Activated CD8-positive, alpha-beta memory T cell treated with anti-CD3 and anti-CD28 coated beads for 24 hours (primary cell): ENCODE measurements around the gene HSPB9.

Experiments used
- DNase-seq: peaks from one replicate; pipeline ENCODE4 v3.0.0-alpha.2; 2020

HSPB9 gene

DNA sequence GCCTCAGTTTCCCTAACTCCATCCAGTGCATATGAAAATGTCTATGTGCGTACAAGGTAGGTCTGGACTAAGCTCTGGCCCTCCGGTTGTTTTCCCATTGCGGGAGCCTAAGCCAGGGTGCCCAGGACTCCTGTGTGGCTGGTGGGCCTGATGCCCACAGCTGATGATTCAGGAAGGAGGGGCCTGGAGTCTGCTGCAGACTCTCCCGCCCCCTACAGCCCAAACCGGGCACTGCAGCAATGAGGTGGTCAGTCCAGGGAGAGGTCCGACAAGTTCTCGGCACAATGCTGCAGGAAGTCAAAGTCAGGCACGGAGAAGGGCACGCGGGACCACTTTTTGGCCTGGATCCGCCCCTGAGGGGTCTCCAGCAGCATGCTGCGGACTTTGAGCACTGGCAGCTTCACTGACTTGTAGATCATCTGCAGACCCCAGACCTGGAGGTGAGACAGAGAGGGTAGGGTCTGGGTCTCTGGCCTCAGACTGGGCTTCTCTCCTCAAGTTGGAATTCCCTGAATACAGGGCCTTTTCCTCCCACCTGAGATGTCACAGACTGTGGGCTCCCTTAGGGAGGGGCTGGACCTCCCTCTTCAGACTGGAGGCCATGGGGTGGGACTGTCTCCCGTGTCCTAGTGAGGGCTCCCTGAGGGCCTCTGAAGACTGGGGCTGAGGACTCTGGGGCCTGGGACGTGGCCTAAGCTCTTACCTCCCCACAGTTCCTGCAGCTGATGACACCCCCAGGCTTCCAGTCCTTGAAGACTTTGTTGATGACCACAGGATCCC lies 20.9 kb upstream of the HSPB9 start:
- DNase-seq = peak; percentile 90

DNA sequence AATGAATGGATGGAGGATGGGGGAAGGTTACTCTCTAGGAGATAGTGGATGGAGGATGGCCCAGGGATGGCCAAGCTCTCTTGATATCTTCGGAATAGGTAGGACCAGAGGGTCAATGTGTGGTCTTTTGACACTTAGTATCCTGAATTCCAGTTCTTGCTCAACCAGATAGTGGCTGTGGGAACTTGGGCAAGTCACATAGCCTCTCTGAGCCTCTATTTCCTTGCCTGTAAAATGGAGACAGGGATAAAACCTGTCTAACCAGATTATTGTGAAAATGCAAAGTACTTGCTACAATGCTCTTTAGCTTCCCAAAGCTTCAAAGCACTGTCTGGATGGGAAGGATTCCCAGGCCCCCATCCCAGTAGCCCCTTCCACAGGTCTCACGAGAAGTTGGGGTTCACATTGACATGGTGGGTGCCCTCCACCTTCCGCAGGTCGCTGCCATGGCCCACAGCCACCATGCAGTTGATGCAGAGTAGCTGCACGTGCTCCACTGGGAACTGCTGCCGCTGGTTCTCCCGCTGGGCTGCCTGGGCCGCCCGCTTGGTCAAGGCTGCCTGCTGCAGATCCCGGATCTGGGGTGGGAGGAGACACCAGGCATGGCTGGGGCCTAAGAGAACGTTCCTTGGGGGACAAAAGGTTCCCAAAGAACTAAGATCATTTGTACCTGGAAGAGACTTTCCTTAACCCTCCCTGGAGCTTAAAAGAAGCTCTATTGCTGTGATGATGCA lies 19.2 kb upstream of the HSPB9 start:
- no peak for DNase-seq

DNA sequence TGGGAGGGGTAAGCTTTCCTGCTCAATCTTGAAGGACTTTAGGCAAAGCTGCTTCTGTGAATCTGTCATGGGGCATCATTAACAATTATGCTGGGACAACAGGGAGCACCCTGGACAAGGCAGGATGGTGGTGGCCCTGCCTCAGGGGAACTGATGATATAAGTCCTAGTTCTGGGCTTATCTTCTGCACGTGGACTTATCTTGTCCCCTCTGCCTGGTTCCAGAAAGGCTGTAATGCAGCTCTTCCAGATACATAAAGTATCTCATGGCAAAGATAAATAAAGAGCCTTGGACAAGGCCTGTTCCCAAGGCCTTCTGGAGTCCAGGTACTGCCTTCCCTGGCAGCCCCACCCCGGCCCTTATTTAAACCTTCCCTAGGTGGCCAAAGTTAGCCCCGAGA lies 18.3 kb upstream of the HSPB9 start:
- no peak for DNase-seq

DNA sequence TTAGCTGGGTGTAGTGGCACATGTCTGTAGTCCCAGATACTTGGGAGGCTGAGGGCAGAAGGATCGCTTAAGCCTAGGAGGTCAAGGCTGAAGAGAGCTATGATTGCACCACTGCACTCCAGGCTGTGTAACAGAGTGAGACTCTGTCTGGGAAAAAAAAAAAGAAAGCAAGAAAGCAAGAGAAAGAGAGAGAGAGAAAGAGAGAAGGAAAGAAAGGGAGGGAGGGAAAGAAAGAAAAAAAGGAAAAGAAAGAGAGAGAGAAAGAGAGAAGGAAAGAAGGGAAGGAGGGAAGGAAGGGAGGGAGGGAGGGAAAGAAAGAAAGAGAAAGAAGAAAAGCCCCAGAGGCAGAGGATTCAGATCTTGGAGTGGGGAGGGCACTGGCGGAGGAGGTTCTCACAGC lies 16.6 kb upstream of the HSPB9 start:
- no peak for DNase-seq

DNA sequence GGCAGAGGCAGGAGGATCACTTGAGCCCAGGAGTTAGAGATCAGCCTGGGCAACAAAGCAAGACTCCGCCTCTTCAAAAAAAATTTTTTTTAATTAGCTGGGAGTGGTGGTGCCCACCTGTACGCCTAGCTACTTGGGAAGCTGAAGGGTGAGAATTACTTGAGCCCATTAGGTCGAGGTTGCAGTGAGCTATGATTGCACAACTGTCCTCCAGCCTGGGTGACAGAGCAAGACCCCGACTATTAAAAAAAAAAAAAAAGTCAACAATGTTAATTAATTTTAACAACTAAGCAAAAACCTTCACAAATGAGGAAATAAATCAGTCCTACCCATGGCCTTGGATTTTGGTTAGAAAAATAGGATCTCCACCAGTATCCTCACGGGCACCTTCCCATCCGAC lies 15.5 kb upstream of the HSPB9 start:
- no peak for DNase-seq

DNA sequence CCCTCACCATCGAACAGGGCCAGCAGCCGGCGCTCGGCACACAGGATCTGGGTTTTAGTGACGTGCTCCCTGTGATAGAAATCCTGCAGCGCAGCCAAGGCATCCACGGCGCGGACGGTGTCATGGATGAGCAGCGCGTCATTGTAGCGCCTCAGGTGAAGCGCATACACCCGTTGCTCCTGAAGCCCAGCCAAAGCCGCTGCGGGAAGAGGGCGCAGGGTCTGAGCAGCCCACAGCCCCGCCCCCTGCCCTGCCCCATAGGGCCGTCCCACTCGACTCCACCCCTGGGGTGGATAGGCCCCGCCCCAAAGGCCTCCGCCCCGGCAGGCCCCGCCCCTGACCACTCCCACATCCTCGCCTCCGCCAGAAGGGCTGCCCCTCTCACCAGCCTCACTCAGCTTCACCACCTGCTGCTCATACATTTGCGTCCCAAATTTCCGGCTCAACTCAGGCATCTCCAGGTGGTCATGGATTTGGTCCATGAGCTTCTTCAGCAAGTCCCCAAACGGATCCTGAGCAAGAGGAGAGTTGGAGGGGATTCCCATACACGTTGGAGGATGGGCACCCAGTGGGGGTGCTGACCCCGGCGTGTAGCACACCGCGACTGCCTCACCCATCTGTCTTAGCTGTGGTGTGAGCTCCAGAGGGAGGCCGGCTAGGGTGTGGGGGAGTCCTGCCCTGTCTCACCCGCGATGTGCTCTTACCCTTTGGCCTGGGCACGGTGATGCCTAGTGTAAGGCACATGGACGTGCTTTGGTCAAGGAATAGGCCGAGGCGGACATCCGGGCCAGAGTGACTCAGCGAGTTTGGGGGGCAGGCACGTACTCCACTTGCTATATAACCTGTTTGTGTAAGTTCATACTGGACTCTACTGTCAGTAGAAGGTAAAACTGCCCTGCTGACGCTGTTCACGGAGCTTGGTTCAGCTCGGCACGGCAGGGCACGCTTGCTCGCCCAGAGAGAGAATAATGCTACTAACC lies 14.7 kb upstream of the HSPB9 start:
- DNase-seq = peak; percentile 99

DNA sequence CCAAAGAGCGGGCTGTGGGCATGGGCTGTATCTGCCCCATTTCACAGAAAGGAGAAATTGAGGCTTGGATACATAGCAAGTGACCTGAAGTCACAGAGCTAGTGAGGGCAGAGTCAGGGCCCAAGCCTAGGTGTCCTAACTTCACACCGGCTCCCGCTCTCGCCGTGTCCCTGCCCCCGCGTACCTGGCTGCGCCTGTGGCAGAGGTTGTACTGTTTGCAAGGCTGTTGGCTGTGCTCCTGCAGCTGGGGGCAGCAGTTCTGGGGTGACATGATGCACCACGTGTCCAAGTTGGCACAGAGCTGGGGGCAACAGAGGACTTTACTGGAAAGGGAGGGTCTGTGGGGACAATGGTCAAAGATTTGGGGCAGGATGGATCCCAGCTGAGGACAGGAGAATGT lies 13.5 kb upstream of the HSPB9 start:
- no peak for DNase-seq

DNA sequence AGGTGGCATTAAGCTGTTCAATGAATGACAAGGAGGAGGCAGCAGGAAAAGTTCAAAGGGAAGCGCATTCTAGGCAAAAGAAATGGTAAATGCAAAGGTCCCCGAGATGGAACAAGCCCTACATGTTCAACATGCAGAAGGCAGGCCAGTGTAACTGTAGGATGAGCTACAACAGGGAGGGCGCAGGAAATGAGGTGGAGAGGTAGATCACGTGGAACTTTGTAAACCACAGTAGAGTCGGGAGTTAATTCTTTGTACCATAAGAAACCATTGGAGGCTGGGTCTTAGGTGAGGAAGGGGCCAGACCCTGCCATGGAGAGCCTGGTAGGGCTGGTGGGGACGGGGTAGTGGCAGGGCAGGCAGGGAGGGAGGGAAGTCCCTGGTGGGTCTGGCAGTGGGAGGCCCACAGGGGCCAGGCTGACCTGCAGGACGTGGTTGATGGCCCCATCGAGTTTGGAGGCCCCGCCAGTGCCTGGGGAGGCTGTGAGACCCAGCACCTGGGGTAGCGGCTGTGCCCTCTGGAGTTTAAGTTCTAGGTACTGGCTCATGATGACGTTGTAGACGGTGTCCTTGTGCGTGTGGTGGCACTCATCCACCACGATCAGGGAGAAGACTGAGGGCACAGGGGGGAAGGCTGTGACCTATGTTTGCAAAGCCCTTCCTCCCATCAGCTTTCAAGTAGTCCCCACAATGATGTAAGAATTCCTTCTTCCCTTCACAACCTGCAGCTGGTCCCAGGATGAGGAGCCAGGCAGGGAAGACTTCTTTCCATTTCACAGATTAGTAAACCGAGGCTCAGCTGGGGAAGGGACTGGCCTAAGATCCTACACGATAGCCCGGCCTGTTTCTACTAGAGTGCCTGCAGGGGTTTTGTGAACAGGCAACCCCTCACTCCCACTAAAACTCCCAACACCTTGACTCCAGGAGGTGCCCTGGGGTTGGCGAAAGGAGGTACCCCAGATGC lies 12.0 kb upstream of the HSPB9 start:
- DNase-seq = no peak

DNA sequence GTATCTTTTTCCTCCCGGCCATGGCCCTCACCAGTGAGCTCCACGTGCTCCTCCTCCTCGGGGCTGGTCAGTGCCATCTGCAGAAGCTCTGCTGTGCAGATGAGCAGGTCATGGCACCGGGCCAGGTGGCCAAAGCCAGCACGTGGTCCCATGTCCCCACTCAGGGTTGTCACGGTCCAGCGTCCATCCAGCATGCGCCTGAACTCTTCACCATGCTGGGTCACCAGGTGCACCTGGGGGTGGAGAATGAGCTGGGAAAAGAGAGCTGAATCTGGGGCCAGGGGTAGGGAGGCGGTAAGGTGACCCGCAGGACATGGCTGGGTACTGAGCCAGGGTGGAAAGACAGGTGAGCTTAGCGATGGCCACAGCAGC lies 11.4 kb upstream of the HSPB9 start:
- no peak for DNase-seq

DNA sequence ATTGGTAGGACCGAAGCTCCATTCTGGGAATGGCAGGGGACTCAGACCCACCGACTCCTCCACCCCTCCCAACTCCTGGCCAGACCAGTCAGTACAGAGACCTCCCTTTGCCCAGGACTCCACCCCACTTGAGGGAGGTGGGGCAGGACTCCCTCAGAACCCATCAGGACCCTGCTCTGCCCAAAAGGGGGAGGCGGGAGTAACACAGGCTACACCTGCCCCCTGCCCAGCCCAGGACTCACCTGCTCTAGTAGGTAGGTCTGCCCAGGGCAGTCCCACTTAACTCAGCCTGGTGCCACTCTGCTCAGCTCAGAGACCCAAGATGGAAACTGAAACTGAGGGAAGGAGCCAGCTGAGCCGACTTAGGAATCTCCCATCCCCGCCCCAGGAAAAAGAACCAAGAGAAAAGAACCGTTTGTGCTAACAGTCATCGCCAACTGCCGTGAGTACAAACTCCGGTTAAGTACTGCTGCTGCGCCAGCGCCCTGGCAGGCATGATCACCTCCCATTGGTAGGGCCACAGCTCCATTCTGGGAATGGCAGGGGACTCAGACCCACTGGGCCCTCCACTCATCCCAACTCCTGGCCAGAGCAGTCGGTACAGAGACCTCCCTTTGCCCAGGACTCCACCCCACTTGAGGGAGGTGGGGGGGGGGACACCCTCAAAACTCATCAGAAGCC lies 10.6 kb upstream of the HSPB9 start:
- DNase-seq = peak; percentile 77

DNA sequence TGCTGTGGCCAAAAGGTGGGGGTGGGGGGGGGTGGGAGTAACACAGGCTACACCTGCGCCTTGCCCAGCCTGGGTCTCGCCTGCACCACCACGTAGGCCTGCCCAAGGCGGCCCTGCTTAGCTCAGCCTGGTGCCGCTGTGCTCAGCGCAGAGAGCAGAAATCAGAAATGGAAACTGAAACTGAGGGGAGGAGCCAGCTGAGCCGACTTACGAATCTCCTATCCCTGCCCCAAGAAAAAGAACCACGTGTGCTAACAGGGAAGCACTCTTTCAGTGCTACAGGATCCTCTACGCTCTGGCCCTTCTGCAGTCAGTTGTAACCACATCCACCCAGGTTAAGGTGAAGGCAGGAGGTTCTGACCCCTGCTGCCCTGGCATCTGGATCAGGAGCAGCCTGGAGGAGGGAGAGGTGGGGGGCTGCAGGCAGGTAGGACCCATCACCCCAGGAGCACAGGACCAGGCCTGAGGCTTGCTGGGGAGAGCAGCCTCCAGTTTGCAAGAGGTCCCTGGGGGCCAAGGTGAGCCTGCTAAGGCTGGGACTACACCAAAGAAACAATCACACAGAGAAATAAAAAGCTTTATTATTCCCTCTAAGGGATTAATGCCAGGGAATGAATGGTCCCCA lies 9.9 kb upstream of the HSPB9 start, which contains the start of gene DHX58:
DHX58 (minus strand) TSS at position 163 of the 625 bp plus-strand sequence. CDS start 822 bp downstream, outside the sequence.
- peak; percentile 87 for DNase-seq

DNA sequence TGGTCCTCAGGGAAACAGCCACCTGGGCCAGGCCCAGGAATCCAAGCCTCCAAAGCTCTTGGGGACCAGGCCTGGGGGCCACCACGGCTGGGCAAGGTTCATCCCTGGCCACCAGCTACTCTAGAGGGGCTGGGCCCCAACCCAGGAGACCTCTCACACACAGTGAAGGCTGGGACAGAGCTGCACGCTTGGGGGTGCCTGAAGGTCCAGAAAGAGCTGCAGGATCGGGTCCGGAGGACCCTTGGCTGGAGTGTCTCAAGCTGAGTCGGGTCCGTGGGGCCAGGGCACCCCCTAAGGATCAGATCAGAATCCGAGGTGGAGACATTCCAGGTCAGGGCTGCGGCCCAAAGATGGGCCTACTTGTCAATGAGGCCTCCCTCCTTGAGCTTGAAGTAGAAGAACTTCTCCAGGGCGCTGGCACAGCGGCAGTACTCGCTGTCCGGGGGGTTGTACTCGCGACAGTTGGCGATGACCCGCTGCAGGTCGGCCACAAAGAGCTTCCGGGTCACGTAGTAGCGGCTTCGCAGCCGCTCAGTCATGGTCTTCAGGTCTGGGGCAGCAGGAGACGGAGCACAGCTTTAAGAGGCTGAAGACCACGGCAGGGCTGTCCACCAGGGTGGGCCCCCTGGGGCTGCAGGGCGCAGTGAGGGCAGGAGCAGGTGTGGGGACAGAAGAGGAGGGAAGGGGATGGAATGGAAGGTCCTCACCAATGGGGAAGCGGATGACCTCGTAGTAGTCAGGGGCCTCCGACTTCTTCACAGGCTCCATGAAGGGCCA lies 9.1 kb upstream of the HSPB9 start:
- DNase-seq = no peak

DNA sequence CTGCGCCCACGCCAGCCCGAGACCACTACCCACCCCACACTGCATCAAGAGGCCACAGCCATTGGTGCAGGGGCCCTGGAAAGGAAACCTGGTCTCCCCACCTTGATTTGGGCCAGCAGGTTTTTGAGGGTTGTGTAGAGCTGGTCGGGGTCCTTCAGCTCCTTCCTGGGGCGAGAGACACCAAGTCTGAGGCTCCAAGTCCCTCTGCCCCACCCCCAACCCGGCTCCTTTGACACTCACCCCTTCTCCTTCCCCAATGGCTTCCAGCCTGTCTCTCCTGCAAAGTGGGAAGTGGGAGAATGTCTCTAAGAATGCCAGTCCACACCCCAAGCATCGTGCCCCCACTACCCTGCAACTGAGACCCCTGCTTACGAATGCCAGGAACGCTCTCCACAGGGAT lies 8.5 kb upstream of the HSPB9 start:
- DNase-seq = no peak

DNA sequence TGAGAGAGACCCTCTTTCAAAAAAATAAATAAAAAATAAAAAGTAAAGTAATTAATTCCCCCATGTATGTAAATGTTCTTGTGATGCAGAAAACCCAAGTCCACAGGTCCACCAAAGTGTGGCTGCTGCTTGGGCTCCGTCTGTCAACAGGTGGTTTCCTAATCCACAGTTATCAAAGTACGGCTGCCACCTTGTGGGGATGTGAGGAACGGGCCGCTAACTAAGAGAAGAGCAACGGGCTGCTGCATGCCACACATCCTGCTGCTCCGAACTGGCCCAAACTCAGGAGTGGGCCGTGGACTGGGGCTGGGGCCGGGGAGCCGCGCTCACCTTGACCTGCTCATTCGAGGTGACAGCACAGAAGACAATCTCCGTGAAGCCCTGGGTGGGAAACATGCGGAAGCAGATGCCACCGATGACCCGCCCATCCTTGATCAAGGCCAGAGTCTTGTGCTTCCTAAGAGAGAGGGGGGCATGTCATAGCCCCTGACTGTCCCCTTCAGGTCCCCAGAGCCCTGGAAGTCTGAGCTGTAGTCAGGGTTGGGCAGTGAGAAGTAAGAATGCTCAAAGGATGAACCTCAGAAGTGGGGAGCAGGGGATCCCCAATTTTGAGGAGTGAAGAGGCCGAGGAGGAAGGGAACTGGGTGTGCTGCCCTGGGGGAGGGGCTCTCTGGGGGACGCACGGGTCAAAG lies 5.8 kb upstream of the HSPB9 start:
- DNase-seq = peak; percentile 90

DNA sequence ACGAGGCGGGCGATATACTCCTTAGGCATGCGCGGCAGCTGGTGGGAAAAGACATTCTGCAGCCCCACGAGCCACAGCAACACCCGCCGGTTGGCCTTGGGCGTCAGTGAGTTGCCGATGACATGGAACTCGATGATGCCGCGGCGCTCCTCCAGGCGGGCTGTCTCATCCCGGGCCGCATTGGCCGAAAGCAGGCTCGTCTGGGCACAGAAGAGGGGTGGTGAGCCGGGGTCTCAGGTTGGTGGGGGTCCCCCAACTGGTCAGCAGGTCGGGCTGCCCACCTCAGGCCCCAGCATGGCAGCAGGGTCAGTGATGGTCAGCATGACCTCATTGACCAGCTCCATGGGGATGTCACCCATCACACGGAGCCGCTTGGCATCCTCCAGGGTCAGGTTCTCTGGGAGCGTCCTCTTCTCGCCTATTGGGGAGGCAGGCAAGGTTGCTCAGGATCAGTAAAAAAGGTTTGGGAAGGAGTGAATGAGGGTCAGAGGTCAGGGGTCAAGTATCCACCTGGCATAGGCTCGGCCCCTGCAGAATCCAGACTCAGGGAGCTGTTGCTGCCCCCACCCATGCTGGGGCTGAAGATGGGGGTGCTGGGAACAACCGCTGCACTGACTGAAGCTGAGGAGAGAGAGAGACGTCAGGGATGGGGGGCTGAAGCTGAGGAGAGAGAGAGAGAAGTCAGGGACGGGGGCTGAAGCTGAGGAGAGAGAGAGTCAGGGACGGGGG lies 5.0 kb upstream of the HSPB9 start:
- DNase-seq = no peak

DNA sequence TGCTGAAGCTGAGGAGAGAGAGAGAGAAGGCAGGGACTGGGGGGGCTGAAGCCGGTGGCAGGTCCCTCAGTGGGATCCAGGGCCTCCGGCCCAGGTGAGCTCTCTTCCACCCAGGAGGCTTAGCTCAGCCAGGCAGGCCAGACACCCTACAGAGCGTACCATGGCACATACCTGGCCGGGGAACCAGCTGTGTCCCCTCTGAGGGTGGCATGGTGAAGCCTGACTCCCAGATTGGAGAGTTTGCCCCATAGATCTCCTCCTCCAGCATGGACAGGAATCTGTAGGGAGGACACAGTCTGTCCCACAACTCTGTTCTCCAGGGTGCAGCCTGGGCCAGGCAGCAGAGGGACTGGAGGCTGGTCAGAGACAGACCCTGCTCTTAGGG lies 4.5 kb upstream of the HSPB9 start:
- no peak for DNase-seq

DNA sequence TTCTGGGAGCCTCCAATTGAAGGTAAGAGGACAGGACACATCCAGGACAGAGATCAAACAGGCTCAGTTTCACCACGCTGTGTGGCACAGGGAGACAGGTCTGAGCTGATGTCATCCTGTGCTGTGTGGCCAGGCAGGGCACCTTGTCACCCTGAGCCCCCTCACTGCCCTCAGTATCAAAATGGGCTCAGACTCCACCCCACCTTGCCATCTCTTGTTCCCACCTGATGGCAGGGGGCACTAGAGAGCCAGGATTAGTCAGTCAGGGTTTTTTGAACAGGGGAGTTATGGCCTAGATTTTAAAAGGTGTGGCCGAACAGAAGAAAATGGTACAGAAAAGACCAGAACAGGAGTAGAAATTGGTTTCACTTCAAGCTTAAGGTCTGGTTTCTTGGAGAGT lies 4.1 kb upstream of the HSPB9 start:
- no peak for DNase-seq

DNA sequence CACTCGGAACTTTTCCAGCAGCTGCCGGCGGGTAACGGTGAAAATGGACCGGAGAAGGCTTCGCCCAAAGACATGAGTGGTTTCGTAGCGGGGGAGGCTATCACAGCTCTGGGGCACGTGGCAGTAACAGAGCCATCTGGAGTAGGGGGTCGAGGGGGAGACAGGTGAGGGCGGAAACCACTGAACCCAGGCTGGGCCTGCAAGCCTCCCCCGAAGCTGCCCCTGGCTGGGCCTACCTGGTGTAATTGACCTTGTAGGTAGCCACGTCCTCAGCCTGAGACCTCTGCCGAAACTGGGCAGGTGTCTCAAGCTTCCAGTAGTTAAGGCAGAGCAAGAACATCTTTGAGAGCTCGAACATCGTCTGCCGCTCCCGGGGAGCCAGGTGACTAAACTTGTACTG lies 3.3 kb upstream of the HSPB9 start:
- DNase-seq = no peak
